ENCODE measurements around the gene TPI1. TPM values are rescaled to one million over a fixed set of nuclear protein-coding genes. Genes with fewer than 3 reads are reported as not detected.

TPI1 gene
- total and polyA plus RNA-seq, 8 donors, result 88.5 to 247 (median 128) TPM

DNA sequence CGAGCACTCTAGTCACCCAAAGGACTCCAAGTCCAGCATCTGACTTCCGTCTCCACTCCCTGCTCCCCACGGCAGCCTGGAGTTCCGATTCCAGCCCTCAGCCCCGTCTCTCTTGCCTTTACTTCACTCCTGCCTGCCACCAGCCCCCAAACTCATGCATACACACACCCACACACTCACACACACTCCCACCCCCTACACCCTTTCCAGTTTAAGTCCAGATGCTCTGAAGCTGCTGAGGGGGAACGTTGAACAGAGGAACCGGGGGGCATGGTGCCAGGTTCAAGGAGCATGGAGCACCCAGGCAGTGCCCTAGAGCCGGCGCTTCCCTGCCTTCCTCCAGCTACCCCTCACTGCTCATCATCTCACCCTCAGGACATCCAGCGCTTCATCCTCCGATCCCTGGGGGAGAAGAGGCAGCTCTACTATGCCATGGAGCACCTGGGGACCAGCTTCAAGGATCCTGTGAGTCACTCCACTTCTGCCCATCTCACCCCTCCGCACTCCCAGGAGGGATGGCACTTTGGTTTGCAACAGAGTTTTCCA lies 35.8 kb upstream of the TPI1 start:
- Histone ChIP-seq H3K36me3 (no peaks in the 10 kb centered on the region), H3K27me3 (no peaks in the 10 kb centered on the region), H3K9me3 (no peaks in the 10 kb centered on the region), H3K27ac (no peak overlapping the region), H3K4me3 (no peak overlapping the region), H3K4me1 (peaks cover 0 to 4% (median 0%) of the 10 kb centered on the region in 3 donors)
- 87 to 94% methylated on average over 12 of the region's 12 CpGs for WGBS, 2 donors
- TF ChIP-seq, protein P1, sequence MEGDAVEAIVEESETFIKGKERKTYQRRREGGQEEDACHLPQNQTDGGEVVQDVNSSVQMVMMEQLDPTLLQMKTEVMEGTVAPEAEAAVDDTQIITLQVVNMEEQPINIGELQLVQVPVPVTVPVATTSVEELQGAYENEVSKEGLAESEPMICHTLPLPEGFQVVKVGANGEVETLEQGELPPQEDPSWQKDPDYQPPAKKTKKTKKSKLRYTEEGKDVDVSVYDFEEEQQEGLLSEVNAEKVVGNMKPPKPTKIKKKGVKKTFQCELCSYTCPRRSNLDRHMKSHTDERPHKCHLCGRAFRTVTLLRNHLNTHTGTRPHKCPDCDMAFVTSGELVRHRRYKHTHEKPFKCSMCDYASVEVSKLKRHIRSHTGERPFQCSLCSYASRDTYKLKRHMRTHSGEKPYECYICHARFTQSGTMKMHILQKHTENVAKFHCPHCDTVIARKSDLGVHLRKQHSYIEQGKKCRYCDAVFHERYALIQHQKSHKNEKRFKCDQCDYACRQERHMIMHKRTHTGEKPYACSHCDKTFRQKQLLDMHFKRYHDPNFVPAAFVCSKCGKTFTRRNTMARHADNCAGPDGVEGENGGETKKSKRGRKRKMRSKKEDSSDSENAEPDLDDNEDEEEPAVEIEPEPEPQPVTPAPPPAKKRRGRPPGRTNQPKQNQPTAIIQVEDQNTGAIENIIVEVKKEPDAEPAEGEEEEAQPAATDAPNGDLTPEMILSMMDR (IDR thresholded peaks at IDR 0.05), result no peak
- intact Hi-C loops (cut with DNase I), result no loop called here
- peak in 1 of 6 donors; percentile 41 for DNase-seq
- no peak for FAIRE-seq
- no peak for ATAC-seq

DNA sequence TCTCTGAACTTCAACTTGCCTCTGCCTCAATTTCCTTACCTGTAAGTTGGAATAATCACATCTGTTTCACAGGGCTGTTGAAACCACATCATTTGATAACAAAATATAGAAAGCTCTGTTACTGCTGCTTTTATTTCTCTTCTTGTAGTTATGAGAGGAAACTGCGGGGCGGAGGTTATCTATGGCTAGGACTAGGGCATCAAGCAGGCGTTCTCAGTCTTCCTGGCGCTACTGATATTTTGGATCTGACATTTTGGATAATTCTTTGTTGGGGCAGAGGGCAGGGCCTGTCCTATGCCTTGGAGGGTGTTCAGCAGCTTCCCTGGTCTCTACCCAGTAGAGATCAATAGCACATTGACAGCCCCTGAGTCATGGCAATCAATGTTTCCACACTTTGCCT lies 35.2 kb upstream of the TPI1 start:
- no peak for ATAC-seq
- WGBS, 2 donors, result 92 to 95% methylated on average over 4 of the region's 4 CpGs

DNA sequence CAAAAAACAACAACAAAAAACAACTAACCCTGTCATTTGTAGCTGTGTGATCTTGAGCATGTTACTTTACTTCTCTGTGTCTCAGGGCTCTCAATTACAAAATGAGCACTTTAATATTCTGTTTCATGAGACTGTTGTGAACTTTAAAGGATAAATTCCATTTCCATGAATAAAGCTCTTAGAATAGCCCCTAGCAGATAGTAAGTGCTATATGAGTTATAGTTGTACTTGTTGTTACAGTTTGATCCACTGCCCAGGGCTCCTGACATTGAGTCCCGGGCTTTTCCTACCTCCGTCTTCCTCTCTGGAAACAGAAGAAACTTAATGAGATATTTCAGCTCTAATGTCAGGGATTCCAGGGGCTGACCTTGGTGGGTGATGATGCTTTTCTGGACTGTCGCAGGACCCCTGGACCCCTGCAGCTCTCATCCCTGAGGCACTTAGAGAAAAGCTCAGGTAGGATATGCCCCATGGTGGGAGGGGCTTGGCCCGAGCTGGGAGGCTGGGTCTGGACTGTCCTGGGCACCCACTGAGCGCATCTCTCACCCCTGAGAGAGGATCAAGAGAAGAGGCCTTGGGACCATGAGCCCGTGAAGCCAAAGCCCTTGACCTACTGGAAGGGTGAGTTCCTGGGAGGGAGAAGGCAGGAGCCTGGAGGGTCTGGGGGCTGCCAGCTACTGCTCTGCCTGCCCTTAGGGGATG lies 34.0 kb upstream of the TPI1 start:
- ATAC-seq, result no peak
- intact Hi-C loops (cut with DNase I), result no loop called here
- H3K27ac ChIP-seq, result no peak overlapping the region

More for the DNA sequence above, 35.2 kb upstream of the TPI1 start:
- Histone ChIP-seq H3K27me3 (no peaks in the 10 kb centered on the region), H3K4me1 (peaks cover 0 to 4% (median 0%) of the 10 kb centered on the region in 3 donors), H3K9me3 (no peaks in the 10 kb centered on the region), H3K36me3 (no peaks in the 10 kb centered on the region), H3K27ac (no peak overlapping the region), H3K4me3 (no peak overlapping the region)
- TF ChIP-seq, protein P1 (IDR thresholded peaks at IDR 0.05), result no peak
- DNase-seq, result peak in 1 of 6 donors; percentile 5
- intact Hi-C loops (cut with DNase I), result no loop called here
- FAIRE-seq, result no peak

DNA sequence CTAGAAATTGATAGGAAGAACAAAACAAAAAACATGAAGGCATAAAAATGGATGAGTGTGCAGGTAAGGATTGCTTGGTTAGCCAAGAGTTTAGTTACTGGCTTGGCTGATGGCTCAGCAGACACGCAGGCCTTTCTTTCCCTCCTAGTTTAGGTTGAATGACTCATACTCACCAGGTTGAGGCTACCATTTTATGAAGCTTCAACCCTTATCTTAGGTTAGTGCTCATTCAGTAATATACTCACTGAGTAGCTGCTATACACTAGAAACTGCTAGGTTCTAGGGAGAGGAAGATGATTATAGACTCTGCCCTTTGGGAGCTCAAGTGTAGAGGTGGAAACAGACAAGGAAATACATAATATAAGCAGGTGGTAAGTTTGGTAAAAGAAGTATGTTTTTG lies 33.1 kb upstream of the TPI1 start:
- 81 to 84% methylated on average over 1 of the region's 1 CpG for WGBS, 2 donors
- intact Hi-C loops (cut with DNase I), result no loop called here
- Histone ChIP-seq H3K27ac (no peak overlapping the region), H3K36me3 (no peaks in the 10 kb centered on the region), H3K4me1 (no peaks in the 10 kb centered on the region), H3K4me3 (no peak overlapping the region), H3K27me3 (no peaks in the 10 kb centered on the region), H3K9me3 (no peaks in the 10 kb centered on the region)
- no peak for DNase-seq
- FAIRE-seq, result no peak
- TF ChIP-seq, protein P1 (IDR thresholded peaks at IDR 0.05), result no peak
- ATAC-seq, result no peak

More for the DNA sequence above, 34.0 kb upstream of the TPI1 start:
- H3K27me3 ChIP-seq, result no peaks in the 10 kb centered on the region
- TF ChIP-seq, protein P1 (IDR thresholded peaks at IDR 0.05), result no peak
- peak in 1 of 6 donors; percentile 41 for DNase-seq
- no peak overlapping the region for H3K4me3 ChIP-seq
- WGBS, 2 donors, result 86 to 93% methylated on average over 6 of the region's 6 CpGs
- H3K36me3 ChIP-seq, result no peaks in the 10 kb centered on the region
- H3K4me1 ChIP-seq, result no peaks in the 10 kb centered on the region
- H3K9me3 ChIP-seq, result no peaks in the 10 kb centered on the region
- FAIRE-seq, result no peak

DNA sequence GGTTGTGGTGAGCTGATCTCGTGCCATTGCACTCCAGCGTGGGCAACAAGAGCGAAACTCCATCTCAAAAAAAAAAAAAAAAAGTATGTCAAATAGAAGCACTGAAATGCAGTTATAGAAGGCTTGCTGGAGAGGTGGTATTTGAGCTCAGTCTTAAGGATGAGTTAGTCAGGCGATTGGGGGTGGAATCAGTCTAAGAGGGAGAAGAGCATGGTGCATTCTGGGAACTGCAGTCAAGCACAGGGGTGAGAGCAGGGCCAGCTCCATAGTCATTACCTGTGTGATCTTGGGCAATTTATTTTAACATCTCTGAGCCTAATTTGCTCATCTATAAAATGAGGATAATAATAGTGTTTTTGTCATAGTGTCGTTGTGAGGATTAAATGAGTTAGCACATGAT lies 32.5 kb upstream of the TPI1 start:
- no peaks in the 10 kb centered on the region for H3K36me3 ChIP-seq
- H3K9me3 ChIP-seq, result no peaks in the 10 kb centered on the region
- ATAC-seq (no peak), FAIRE-seq (no peak), DNase-seq (no peak)
- intact Hi-C loops (cut with DNase I), result loop anchor here in 1 of 3 donors (5.0 kb wide), 1 partner anchor 103 kb away; no protein-coding TSS in a partner anchor
- no peaks in the 10 kb centered on the region for H3K4me1 ChIP-seq
- H3K4me3 ChIP-seq, result no peak overlapping the region
- 74 to 80% methylated on average over 5 of the region's 5 CpGs for WGBS, 2 donors
- TF ChIP-seq, protein P1 (IDR thresholded peaks at IDR 0.05), result no peak
- H3K27me3 ChIP-seq, result no peaks in the 10 kb centered on the region
- H3K27ac ChIP-seq, result no peak overlapping the region

Data from pancreas (tissue), 10 donors.